Stimulated activated CD4-positive, alpha-beta T cell treated with anti-CD3 and anti-CD28 coated beads, TNF-alpha, amount 100 ng/mL, for 24 hours (primary cell): ENCODE measurements around the gene NDUFAF7.
A peak's percentile ranks its signal among the peaks of the same experiment; 100 is the strongest.
"Not testable (repeated sequence)": the region's sequence is repeated elsewhere in the genome, so short reads cannot be mapped to it uniquely, and the experiment has no call there.

ENCODE experiments used
- DNase-seq, 3 experiments: peaks; one replicate each; pipeline ENCODE4 v3.0.0-alpha.2; 2020; ENCODE audit warnings: low read depth in 3 of 3

NDUFAF7 gene

DNA sequence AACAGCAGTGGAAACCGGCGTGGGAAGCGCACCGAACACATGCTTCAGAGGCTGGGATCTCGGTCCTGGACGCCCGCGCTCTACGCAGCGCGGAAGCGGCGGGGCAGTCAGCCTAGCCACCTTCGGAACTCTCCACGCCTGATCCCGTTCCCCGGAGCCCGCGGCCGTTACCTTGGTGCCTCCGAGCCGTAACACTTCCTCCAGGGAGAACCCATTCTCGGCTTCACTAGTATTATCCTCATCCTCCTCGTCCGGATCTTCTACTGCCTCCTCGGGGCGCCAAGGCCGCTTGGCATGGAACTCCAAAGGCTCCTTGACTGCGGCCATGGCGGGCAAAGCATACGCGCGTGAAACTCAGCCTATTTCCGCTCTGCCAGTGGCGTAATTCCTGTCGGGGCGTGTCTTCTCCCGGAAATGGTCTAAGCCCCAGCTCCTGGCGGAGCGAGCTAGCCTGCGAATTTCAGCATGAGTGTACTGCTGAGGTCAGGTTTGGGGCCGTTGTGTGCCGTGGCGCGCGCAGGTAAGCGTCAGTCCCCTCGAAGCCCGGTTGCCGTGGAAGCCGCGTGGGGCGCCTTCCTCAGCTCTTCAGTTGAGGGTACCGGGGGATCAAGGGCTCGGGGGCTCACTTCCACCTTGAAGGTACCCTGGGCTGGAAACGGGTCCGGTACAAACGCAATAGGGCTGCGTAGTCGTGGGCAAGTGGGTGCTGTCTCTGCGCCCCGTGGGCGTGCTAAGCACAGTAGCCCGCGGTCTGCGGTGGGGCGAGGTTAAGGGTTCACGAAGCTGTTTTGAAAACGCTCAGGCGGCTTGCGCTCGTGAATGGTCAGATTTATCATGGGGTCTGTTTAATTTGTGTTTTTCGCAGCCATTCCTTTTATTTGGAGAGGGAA is at the start of gene NDUFAF7, which contains the start of gene CEBPZ:
NDUFAF7 (plus strand) TSS at position 418 of the 890 bp plus-strand sequence; CDS start at position 466, 48 bp downstream.
CEBPZ (minus strand) TSS at position 356 of the 890 bp plus-strand sequence; CDS start at position 327, 29 bp downstream.
- peak; percentile 76 to 91 (median 87) for DNase-seq

DNA sequence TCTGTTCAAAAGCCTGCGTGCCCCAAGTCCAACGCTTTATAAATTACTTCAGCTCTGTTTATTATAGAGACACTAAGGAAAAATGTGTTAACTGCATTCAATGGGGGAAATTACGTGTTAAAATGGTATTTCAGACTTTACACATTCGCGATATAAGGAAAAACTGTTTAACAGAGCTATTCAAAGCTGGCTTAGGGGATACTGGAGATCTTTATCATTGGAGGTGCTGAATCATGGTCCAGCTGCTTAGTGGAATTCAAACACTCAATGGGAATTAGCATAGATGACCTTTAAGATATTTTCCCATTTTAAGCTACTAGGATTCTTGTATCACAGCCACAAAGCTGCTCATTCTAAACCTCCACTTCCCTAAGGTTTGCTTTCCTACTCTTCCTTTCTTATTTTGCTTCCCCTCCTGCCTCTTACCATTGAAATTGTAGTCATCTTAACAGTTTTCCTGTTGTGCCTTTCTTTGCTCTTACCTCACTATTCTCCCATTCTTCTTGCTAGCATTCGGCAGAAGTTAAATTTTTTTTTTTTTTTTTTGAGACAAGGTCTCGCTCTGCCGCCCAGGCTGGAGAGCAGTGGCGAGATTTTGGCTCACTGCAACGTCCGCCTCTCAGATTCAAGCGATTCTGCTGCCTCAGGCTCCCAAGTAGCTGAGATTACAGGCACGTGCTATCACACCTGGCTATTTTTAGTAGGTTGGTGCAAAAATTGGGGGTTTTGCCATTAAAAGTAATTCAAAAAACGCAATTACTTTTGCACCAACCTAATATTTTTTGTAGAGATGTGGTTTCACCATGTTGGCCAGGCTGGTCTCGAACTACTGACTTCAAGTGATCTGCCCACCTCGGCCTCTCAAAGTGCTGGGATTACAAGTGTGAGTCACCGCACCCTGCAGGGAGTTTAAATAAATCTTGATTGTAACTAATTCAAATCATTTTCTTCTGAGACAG is 49.5 kb upstream of the NDUFAF7 start:
- DNase-seq, result no peak

DNA sequence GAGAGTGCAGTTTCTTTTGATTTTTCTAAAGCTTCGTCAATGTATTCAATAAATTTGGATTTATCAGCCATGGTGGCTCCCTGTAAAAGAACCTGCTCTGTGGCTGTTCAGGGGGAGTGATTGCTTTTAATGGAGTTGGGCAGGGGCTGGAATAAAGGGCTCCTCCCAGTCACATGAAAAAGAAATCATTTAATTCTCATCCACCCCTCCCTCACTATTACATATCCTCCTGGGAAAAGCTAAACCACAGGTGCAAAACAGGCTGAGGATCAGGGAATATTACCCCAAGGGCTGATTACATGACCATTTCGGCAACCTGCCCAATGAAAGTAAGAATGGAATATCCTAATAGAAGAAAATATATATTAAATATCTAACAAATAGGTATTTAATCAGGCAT is 42.9 kb upstream of the NDUFAF7 start, which contains the start of gene SULT6B1:
SULT6B1 (minus strand) TSS at position 101 of the 400 bp plus-strand sequence; CDS start at position 71, 30 bp downstream.
- no peak for DNase-seq

DNA sequence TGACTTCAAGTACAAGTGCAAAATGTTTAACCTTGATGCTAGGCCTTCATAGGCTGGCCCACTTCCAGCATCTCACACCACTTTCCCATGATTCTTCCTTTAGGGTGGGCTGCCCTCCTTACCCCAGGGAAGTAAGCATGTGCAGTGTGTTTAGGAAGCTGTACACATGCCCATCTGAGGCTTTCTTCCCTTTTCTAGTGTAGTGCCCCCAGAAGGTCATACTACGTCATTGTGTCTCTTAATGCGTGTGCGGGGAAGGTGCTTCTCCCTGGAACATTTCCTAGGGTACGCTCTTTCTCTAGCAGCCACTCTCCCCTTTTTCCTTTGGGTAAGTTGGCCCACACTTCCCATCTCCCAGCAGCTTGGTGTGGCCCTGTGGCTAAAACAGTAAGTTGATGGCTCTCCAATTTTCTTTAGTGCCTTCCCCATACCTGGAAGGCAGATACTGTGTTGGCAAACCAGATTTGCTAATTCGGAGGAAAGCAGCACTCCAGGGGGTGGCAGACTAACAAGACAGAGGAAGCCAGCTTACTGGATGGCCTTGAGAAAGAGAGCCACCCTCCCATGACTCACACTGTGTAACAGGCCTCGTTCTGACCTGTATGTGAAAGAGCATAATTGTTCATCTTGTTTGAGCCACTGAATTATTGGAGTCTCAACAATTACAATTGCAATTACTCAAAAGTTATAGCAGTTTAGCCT is 41.9 kb upstream of the NDUFAF7 start:
- no peak for DNase-seq

DNA sequence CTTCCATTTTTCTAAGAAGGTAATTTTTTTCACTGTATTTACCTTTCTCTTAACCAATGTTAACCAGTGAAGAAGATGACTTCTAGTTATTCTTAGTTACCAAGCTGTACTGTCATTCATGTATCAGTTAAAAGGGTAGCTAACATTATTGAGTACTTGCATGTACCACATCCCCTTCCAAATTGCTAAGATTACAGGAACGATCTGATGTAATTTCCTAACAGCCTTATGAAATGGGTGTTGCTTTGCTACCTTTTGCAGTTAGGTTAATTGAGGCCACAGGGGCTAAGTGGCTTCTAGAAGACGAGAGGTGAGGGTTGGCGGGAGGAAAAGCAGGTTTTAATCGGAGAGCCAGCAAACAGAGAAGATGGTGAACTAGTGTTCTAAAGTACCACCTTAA is 41.2 kb upstream of the NDUFAF7 start:
- DNase-seq, result no peak

- no peak for DNase-seq
Measured at GRCh38 chr2:37191253-37191652, 40.2 kb upstream of the NDUFAF7 start.

DNA sequence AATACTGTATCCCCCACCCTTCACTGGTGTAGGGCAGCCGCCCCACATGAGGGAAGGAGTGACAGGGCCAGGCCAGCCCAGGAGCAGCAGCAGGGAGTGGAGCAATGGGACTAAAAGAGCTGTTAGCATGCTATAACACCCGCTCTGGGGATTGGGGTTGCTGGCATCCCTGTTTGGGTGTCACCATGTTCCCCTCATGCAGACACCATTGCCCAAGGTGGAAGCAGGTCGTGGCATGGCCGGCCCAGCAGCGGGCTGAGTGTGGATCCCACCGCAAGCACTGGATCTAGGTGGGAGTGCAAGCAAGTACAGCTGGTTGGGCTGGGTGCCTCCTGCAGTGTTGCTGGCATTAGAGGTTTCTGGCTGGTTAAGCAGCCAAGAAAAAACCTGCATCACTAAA is 39.7 kb upstream of the NDUFAF7 start:
- no peak for DNase-seq

- no peak for DNase-seq
Measured at GRCh38 chr2:37192551-37192950, 38.9 kb upstream of the NDUFAF7 start.

GRCh38 chr2:37195862-37196319 is 35.6 kb upstream of the NDUFAF7 start:
- not testable (repeated sequence) for DNase-seq

DNA sequence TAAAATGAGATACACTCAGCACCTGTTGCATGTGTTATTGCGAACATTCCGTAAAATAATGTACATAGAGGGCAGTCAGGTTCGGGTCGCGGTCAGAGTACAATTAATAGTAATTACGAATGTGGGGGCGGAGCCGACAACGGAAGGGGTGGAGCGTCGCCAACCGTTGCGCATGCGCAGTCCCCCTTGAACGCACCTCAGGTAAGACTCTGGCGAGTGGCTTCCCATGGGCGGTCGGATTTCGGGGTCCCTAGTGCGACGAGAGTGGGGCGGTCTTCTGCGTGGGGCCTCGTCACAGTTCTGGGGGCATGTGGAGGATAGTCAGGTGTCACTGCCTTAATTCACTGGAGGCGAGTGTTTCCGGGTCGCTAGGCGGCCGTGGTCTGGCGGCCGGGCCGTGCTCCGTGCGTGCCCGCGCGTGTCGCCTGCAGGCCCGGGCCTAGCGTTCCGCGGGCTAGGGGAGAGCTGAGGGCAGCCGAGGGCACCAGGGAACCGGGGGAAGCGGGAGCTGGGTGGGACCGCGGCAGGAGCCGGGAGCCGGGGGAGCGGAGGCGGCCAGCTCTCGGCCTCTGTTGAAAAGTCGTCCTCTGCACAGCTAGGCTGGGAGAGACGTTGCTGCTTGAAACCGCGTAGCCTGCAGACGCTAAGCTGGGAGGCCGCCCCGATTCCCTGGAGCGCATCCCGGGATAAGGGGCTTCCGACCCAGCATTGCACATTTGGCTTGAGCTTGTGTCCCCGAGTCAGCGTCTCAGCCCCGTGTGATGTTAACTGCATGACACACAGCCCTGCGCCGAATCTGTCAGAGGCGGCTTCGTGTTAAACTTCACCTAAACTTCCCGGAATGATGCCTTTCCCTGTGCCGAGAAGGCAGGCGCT is 34.9 kb upstream of the NDUFAF7 start, which contains the start of gene CEBPZOS:
CEBPZOS (plus strand) TSS at position 177 of the 876 bp plus-strand sequence. CDS start 3,209 bp downstream, outside the sequence.
- DNase-seq, result peak; percentile 80 to 85 (median 85)

DNA sequence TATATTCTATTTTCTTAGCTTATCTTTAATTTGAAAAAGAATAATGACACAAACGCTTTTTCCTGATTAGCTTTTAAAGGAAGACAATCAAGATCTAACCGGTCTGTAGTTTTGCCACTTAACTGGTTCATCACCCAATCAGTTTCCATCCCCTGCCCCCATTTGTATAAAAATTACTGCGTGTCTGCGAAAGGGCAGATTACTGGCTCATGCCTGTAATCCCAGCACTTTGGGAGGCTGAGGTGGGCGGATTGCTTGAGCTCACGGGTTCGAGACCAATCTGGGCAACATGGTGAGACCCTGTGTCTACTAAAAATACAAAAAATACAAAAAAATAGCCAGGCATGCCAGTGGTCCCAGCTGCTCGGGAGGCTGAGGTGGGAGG is 32.8 kb upstream of the NDUFAF7 start:
- DNase-seq, result no peak

GRCh38 chr2:37201208-37201607 is 30.2 kb upstream of the NDUFAF7 start:
- no peak for DNase-seq

DNA sequence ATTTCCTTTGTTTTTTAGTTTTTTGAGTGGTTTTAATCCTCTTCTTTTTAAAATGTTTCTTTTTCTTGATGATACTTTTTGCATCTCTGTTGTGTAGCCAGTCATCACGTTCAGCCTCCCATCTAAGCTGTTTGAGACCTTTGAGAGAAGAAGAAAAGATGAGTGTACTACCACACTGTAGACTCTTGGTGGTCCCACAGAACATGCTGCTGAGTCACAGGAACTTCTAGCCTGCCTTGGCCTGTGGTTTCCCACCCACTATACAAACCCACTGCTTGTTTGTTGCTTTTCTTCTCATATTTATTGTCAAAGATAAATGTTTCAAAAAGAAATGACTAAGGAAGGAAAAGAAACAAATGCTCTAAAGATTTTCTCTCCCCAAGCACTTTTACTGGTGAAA is 29.7 kb upstream of the NDUFAF7 start:
- no peak for DNase-seq

DNA sequence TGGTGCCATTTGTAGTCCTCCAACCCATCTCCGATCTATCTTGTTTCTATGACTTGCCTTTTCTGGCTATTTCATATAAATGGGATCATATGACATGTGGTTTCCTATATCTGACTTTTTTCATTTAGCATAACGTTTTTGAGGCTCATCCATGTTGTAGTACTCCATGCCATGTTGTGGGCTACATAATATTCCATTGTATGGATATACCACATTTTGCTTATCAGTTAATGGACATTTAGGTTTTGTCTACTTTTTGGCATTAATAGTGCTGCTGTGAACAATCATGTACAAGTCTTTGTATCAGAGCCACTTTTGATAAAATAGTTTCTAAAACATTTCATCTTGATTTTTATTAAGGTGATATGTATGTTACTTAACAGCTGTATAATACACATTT is 27.8 kb upstream of the NDUFAF7 start:
- no peak for DNase-seq

DNA sequence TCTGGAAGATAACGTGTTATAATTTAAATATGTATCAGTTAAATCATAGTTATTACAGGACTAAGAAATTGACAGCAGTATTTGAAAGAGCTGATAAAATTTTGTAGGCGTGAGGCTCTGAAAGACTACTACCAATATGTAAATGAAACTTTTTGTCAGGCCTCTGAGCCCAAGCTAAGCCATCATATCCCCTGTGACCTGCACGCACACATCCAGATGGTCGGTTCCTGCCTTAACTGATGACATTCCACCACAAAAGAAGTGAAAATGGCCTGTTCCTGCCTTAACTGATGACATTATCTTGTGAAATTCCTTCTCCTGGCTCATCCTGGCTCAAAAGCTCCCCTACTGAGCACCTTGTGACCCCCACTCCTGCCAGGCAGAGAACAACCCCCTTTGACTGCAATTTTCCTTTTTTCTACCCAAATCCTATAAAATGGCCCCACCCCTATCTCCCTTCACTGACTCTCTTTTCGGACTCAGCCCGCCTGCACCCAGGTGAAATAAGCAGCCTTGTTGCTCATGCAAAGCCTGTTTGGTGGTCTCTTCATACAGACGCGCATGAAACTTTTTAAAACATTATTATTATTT is 26.3 kb upstream of the NDUFAF7 start:
- not testable (repeated sequence) for DNase-seq

DNA sequence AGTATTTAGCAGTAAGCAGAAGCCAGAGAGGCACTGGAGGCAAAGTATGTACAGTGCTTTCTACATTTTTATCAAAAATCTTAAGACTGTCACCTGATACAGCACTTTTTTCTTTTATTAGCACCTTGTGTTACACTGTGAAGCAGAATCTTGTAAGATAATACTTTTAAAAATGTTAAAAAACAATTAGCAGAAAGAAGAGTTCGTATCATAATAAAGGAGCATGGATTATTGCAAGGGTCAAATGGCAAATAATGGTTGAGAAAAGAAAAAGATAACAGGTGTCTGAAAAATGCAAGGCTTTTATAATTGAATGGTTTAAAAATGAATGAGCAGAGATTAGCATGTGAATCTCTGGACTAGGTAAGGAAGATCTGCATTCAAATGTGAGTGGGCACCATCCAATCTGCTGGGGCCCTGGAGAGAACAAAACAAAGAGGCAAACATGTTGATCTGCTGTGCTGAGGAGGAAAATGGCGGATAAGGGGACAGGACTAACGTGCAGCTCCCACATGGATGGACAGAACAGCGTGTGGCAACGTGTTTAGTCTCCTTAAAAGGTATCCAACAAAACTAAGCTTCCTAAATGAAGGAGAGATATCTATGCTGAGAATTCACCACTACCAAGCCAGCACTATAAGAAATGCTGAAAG is 25.6 kb upstream of the NDUFAF7 start:
- no peak for DNase-seq

DNA sequence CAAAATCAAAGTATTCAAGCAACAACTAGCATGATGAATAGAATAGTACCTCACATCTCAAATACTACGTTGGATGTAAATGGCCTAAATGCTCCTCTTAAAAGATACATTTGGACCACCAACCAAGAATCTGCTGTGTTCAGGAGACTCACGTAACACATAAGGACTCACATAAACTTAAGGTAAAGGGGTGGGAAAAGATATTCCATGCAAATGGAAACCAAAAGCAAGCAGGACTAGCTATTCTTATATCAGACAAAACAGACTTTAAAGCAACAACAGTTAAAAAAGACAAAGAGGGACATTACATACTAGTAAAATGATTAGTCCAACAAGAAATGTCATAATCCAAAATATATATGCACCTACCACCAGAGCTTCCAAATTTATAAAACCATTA is 24.7 kb upstream of the NDUFAF7 start:
- DNase-seq, result not testable (repeated sequence)

DNA sequence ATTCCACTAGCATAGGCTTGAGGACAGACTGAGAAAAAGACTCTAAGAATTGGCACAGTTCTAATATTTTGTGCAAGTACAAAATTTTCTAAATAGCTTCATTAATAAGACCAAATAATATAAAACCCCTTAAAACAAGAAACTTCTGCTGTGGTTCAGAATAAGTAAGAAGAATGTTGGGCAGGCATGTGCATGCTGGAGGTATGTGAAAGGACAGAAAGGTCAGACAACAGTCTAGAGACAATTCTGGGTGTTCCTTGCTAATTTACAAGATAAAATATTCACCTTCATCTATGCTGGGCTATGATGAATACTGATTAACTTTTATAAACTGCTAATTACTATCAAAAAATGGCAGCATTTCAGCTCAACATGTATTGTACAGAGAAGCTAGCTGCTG is 20.2 kb upstream of the NDUFAF7 start:
- no peak for DNase-seq

- no peak for DNase-seq
Measured at GRCh38 chr2:37211939-37212338, 19.5 kb upstream of the NDUFAF7 start.
